H1 (cell line): Measurements from ENCODE around the gene NXPH1. TPM values are rescaled to one million over a fixed set of nuclear protein-coding genes. Genes with fewer than 3 reads are reported as not detected.
A peak's percentile ranks its signal among the peaks of the same experiment; 100 is the strongest.

Experiments used
- ASH2L ChIP-seq: fragments of 200-600, 300-600 bp; sonication (generic); IDR thresholded peaks from one replicate; pipeline ENCODE4 v1.7.1; 2017; ENCODE audit warnings: low read length
- CHD7 ChIP-seq: fragments of 300-600 bp; sonication (generic); IDR thresholded peaks from 2 replicates; pipeline ENCODE4 v1.7.1; 2012; ENCODE audit warnings: low read length, moderate library complexity, mild to moderate bottlenecking, inconsistent platforms; ENCODE audit not compliant: insufficient replicate concordance
- E2F6 ChIP-seq: IDR thresholded peaks from 2 replicates; pipeline ENCODE4 v1.6.1; 2012; ENCODE audit warnings: inconsistent platforms
- KDM4A ChIP-seq: IDR thresholded peaks from one replicate; pipeline ENCODE4 v1.7.1; 2012; ENCODE audit warnings: low read depth, mild to moderate bottlenecking, moderate library complexity, low read length, inconsistent platforms; ENCODE audit not compliant: severe bottlenecking
- MAX ChIP-seq: IDR thresholded peaks from 2 replicates; pipeline ENCODE4 v1.6.1; 2012; ENCODE audit warnings: inconsistent platforms
- SIN3A ChIP-seq, 2 experiments: IDR thresholded peaks in 1 of 2; conservative IDR thresholded peaks in 1 of 2; 2 replicates each; pipeline ENCODE4 v1.6.1; 2011 to 2012; ENCODE audit warnings: low read length in 2 of 2, improper control_type of control experiment in 1 of 2, low read depth in 1 of 2, mild to moderate bottlenecking in 1 of 2
- TAF1 ChIP-seq: IDR thresholded peaks from 2 replicates; pipeline ENCODE4 v1.6.1; 2011; ENCODE audit warnings: mild to moderate bottlenecking, low read depth, low read length
- TBP ChIP-seq: IDR thresholded peaks from 2 replicates; pipeline ENCODE4 v1.6.1; 2011; ENCODE audit warnings: low read depth, low read length, improper control_type of control experiment
- polyA plus RNA-seq, 7 experiments: library from polyadenylated mRNA; depleted of rRNA in 3 of 7; stranded (reverse) in 5 of 7; unstranded in 2 of 7; fragments of >200 nt in 5 of 7; fragments of 200-250 nt in 2 of 7; gene quantifications; 1 replicate in 5 of 7; 2 replicates in 1 of 7; 4 replicates in 1 of 7; pipeline versions ENCODE4 v1.2.1 to v1.2.3, GENCODE V29; 2011 to 2013; ENCODE audit warnings: missing spikeins in 2 of 7, mixed read lengths in 2 of 7
- total RNA-seq: library from RNA; stranded (reverse); fragmentation: NEBNext Ultra II Directional; extraction: Animal tissue kit (Norgen Biotek cat#: 25700); gene quantifications from 2 replicates; pipeline ENCODE4 v1.2.1, GENCODE V29; 2021

Gene NXPH1
- total and polyA plus RNA-seq, 2 of the 8 experiments (the other 6 are each of a cell fraction or from before 2014, with no cell fraction given): 0.14 to 1.0 TPM

GRCh38 chr7:8433477-8434289, at the start of gene NXPH1 (continued):
- TF ChIP-seq CHD7 (no peak), SIN3A (conservative IDR thresholded peaks at IDR 0.05 in 1 of 2, IDR thresholded peaks at IDR 0.05 in 1 of 2; ENCODE audit: low read depth in 1 of 2, low read length in 2 of 2) (peak; percentile 83 to 85; a peak in 2 of 4 replicates), MAX (peak; percentile 33; the same call in 1 of the 2 replicates), TAF1 (peak; percentile 43; the same call in 1 of the 2 replicates), ASH2L (peak; percentile 22), E2F6 (peak; percentile 67), TBP (peak; percentile 28; the same call in 1 of the 2 replicates), KDM4A (peak; percentile 36)
